GM23248 (cell line): ENCODE results near the gene AKR1D1. TPM values are rescaled to one million over a fixed set of nuclear protein-coding genes. Genes with fewer than 3 reads are reported as not detected.

Experiments used
- DNase-seq: peaks from one replicate; pipeline ENCODE4 v3.0.0-alpha.2; 2015
- H2AFZ ChIP-seq: fragments of 200-600 bp; sonication (generic); 2 replicates; pipeline ENCODE4 v1.6.1; 2016; ENCODE audit warnings: antibody characterized with exemption
- H3F3A ChIP-seq: fragments of 200-600 bp; sonication (generic); 2 replicates; pipeline ENCODE4 v1.6.1; 2016; ENCODE audit warnings: mild to moderate bottlenecking, antibody characterized with exemption, mixed run types; ENCODE audit not compliant: insufficient read depth
- H3K27ac ChIP-seq: fragments of 200-600 bp; sonication (generic); 2 replicates; pipeline ENCODE4 v1.5.1; 2016; ENCODE audit warnings: mild to moderate bottlenecking
- H3K27me3 ChIP-seq: fragments of 200-600 bp; sonication (generic); replicated peaks from 2 replicates; pipeline ENCODE4 v1.6.1; 2016; ENCODE audit warnings: mild to moderate bottlenecking; ENCODE audit not compliant: insufficient read depth
- H3K36me3 ChIP-seq: fragments of 200-600 bp; sonication (generic); 2 replicates; pipeline ENCODE4 v1.6.1; 2016; ENCODE audit warnings: low read depth, mild to moderate bottlenecking
- H3K4me1 ChIP-seq: fragments of 200-600 bp; sonication (generic); 2 replicates; pipeline ENCODE4 v1.6.1; 2016; ENCODE audit warnings: mild to moderate bottlenecking; ENCODE audit not compliant: insufficient read depth
- H3K4me2 ChIP-seq: fragments of 200-600 bp; sonication (generic); one replicate; pipeline ENCODE4 v1.6.1; 2016; ENCODE audit warnings: mild to moderate bottlenecking; ENCODE audit not compliant: unreplicated experiment
- H3K4me3 ChIP-seq: fragments of 200-600 bp; sonication (generic); 2 replicates; pipeline ENCODE4 v1.5.1; 2016; ENCODE audit warnings: mild to moderate bottlenecking
- H3K79me2 ChIP-seq: fragments of 200-600 bp; sonication (generic); 2 replicates; pipeline ENCODE4 v1.6.1; 2016; ENCODE audit warnings: mild to moderate bottlenecking; ENCODE audit not compliant: insufficient read depth
- H3K9ac ChIP-seq: fragments of 200-600 bp; sonication (generic); 2 replicates; pipeline ENCODE4 v1.6.1; 2016; ENCODE audit warnings: mild to moderate bottlenecking
- H3K9me2 ChIP-seq: fragments of 200-600 bp; sonication (generic); 2 replicates; pipeline ENCODE4 v1.6.1; 2016; ENCODE audit warnings: mixed run types, mild to moderate bottlenecking, moderate library complexity; ENCODE audit not compliant: insufficient read depth
- H3K9me3 ChIP-seq: fragments of 200-600 bp; sonication (generic); one replicate; pipeline ENCODE4 v1.6.1; 2017; ENCODE audit warnings: low read depth
- H4K20me1 ChIP-seq: fragments of 200-600 bp; sonication (generic); 2 replicates; pipeline ENCODE4 v1.6.0; 2016; ENCODE audit not compliant: insufficient read depth
- EZH2 ChIP-seq: fragments of 200-600 bp; sonication (generic); IDR thresholded peaks from 2 replicates; pipeline ENCODE4 v1.6.1; 2018; ENCODE audit warnings: antibody characterized with exemption, mild to moderate bottlenecking; ENCODE audit not compliant: insufficient read depth, poor library complexity, severe bottlenecking
- EZH2phosphoT487 ChIP-seq: fragments of 200-600 bp; sonication (generic); IDR thresholded peaks from 2 replicates; pipeline ENCODE4 v1.6.1; 2018; ENCODE audit warnings: antibody characterized with exemption, moderate library complexity, mild to moderate bottlenecking, low read depth; ENCODE audit not compliant: insufficient read depth
- WGBS, 2 experiments: methylation state at CpG; one replicate each; pipeline ENCODE4 v1.1.6; 2015 to 2017; ENCODE audit warnings: low lambda C conversion rate in 2 of 2, low coverage in 1 of 2; ENCODE audit errors: missing lambda C conversion rate in 2 of 2; 5-methylcytosine and 5-hydroxymethylcytosine counted together
- in situ Hi-C: fragments of 300-500 bp; cut with MboI; formaldehyde crosslinking; loops from 2 replicates; pipeline ENCODE4 v1.15.0; 2020
- polyA plus RNA-seq: library from polyadenylated mRNA; unstranded; fragments of >200 nt; fragmentation: Nextera tagmentation; extraction: Ambion mirVana; gene quantifications from 2 replicates; pipeline ENCODE4 v1.2.1, GENCODE V29; 2016
- total RNA-seq: library from RNA; depleted of rRNA; stranded (reverse); fragments of >200 nt; shearing (Covaris generic); gene quantifications from 2 replicates; pipeline ENCODE4 v1.2.3, GENCODE V29; 2014

Gene AKR1D1
- total and polyA plus RNA-seq, 2 experiments from 2014 or later: not detected

DNA sequence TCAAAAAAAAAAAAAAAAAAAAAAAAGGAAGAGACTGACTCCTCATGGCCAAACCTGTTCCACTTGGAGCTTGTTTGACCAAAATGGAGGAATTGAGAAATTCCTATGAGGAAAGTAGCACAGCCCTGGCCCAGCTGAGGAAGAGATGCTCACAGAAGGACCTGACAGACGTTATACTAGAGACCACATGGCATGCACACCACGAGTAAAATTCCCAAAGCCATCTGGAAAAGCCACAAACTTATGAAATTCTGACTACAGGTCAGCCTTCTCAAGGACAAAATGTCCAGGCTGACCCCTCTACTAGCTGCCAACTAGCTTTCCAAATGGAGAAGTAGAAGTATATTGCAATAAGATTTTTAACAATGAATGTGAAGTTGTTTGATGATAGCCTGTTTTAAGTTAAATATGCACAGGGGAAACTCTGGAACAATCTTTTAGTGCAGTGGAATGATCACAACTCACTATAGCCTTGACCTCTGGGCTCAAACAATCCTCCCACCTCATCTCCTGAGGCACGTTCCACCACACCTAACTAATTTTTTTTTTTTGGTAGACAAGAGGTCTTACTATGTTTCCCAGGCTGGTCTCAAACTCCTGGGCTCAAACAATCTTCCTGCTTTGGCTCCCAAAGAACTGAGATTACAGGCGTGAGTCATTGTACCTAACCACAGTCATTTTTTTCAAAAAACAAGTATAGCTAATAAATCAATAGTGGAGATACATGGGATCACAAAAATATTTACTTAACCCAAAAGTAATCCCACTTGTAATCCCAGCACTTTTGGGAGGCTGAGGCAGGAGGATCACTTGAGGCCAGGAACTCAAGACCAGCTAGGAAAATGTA lies 75.7 kb downstream of the AKR1D1 start:
- Histone ChIP-seq H3K9me2 (no peaks in the 10 kb centered on the region), H3K27me3 (no peaks in the 10 kb centered on the region), H3F3A (no peaks in the 10 kb centered on the region), H3K9ac (no peak overlapping the region), H4K20me1 (no peaks in the 10 kb centered on the region), H3K4me3 (no peak overlapping the region), H3K4me1 (no peaks in the 10 kb centered on the region), H3K36me3 (no peaks in the 10 kb centered on the region), H3K27ac (no peak overlapping the region), H3K9me3 (no peaks in the 10 kb centered on the region), H2AFZ (no peak overlapping the region), H3K79me2 (no peaks in the 10 kb centered on the region), H3K4me2 (no peak overlapping the region)
- 1 to 6% methylated on average over 4 of the region's 4 CpGs for WGBS, 2 experiments
- TF ChIP-seq EZH2 (no peak), EZH2phosphoT487 (no peak)
- DNase-seq: no peak
- in situ Hi-C loops: loop anchor here (25.0 kb wide), 1 partner anchor 585 kb away; no protein-coding TSS in a partner anchor

DNA sequence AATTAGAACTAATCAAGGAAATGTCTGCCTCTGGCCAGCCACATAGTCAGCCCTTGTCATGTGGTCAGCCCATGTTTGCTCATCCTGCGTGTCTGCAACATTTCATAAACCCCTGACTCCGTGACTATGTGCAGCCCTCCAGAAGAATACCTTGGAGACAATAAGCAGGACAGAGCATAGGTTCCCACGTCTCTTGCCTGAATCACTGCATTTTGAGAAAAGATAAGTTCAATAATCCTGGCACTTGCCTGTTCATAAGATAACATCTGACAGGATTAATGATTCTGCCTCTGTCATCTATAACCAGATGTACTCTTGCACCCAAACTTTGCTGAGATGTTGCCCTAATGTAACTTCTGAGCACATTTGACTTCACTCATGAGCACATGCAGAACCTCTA lies 78.4 kb downstream of the AKR1D1 start:
- H3K9me2 ChIP-seq: no peaks in the 10 kb centered on the region
- no peaks in the 10 kb centered on the region for H4K20me1 ChIP-seq
- no peaks in the 10 kb centered on the region for H3K4me1 ChIP-seq
- no peak for DNase-seq
- H2AFZ ChIP-seq: no peak overlapping the region
- no peaks in the 10 kb centered on the region for H3K9me3 ChIP-seq
- no peaks in the 10 kb centered on the region for H3K79me2 ChIP-seq
- TF ChIP-seq EZH2 (no peak), EZH2phosphoT487 (no peak)
- no peaks in the 10 kb centered on the region for H3K27me3 ChIP-seq
- H3K4me3 ChIP-seq: no peak overlapping the region
- H3F3A ChIP-seq: no peaks in the 10 kb centered on the region
- in situ Hi-C loops: loop anchor here (25.0 kb wide), 1 partner anchor 583 kb away; no protein-coding TSS in a partner anchor
- no peaks in the 10 kb centered on the region for H3K36me3 ChIP-seq
- H3K4me2 ChIP-seq: no peak overlapping the region
- no peak overlapping the region for H3K27ac ChIP-seq
- WGBS, 2 experiments: 14 to 16% methylated on average over 3 of the region's 3 CpGs
- H3K9ac ChIP-seq: no peak overlapping the region

DNA sequence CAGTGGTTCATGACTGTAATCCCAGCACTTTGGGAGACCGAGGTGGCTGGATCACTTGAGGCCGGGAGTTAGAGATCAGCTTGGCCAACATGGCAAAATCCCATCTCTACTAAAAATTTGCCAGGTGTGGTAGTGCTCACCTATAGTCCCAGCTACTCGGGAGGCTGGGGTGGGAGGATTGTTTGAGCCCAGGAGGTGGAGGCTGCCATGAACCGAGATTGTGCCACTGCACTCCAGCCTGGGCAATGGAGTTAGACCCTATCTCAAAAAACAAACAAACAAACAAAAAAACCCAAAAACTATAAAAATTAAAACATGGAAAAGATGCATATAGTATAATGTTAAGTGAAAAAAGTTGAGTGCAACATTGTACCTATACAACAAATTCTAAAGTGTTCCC lies 81.4 kb downstream of the AKR1D1 start:
- H3K4me3 ChIP-seq: no peak overlapping the region
- H3K36me3 ChIP-seq: no peaks in the 10 kb centered on the region
- in situ Hi-C loops: loop anchor here (25.0 kb wide), 1 partner anchor 580 kb away; no protein-coding TSS in a partner anchor
- TF ChIP-seq EZH2: no peak
- no peak for TF ChIP-seq EZH2phosphoT487
- no peaks in the 10 kb centered on the region for H3K27me3 ChIP-seq
- no peaks in the 10 kb centered on the region for H4K20me1 ChIP-seq
- no peaks in the 10 kb centered on the region for H3K9me2 ChIP-seq
- no peak overlapping the region for H2AFZ ChIP-seq
- no peak overlapping the region for H3K27ac ChIP-seq
- no peak for DNase-seq
- no peak overlapping the region for H3K9ac ChIP-seq
- H3K4me2 ChIP-seq: no peak overlapping the region
- 15 to 19% methylated on average over 4 of the region's 4 CpGs for WGBS, 2 experiments
- H3K79me2 ChIP-seq: no peaks in the 10 kb centered on the region
- no peaks in the 10 kb centered on the region for H3K9me3 ChIP-seq
- no peaks in the 10 kb centered on the region for H3F3A ChIP-seq
- H3K4me1 ChIP-seq: no peaks in the 10 kb centered on the region

DNA sequence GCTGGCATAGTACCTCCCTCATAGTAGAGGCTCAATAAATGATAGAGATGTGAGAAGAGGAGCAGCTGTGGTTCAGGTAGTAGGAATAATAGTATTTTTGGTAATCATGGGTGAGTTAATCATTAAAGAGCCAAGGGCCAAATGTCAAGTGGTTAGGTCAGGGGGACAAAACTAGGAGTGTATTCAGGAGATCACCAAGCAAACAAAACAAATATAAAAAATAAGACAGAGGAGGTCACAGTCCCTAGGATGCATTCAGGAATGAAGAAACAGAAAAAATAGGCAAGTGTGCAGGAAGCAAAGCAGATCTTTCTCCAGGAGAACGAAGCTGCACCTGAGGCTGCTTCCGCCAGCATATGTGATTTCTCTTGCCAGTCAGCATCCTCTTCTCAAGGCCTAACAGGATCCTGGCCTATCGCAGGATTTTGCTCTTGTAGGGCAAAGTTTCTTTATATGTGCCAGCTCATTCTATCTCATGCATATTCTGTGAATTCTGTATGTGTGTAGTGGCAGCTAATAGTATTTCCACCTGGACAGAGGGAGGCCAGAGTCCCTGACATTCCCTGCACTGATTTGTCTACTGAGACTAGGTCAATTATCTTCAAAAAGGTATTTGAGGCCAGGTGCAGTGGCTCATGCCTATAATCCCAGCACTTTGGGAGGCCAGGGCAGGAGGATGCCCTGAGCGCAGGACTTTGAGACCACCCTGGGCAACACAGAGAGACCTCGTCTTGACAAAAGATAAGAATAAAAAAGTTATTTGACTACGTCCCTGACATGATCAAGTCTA lies 82.7 kb downstream of the AKR1D1 start:
- Histone ChIP-seq H3K9ac (no peak overlapping the region), H4K20me1 (no peaks in the 10 kb centered on the region), H3K36me3 (no peaks in the 10 kb centered on the region), H3K9me3 (no peaks in the 10 kb centered on the region), H3F3A (no peaks in the 10 kb centered on the region), H3K4me3 (no peak overlapping the region), H3K27me3 (no peaks in the 10 kb centered on the region), H3K4me2 (no peak overlapping the region), H3K9me2 (no peaks in the 10 kb centered on the region), H3K79me2 (no peaks in the 10 kb centered on the region), H3K27ac (no peak overlapping the region), H3K4me1 (no peaks in the 10 kb centered on the region), H2AFZ (no peak overlapping the region)
- no peak for TF ChIP-seq EZH2
- no peak for TF ChIP-seq EZH2phosphoT487
- DNase-seq: no peak
- in situ Hi-C loops: loop anchor here (25.0 kb wide), 1 partner anchor 578 kb away; no protein-coding TSS in a partner anchor
- 35 to 36% methylated on average over 6 of the region's 6 CpGs for WGBS, 2 experiments
